ENCODE data around the gene C19orf12. TPM values are rescaled to one million over a fixed set of nuclear protein-coding genes. Genes with fewer than 3 reads are reported as not detected.
A peak's percentile ranks its signal among the peaks of the same experiment; 100 is the strongest.

C19orf12 gene
- total and polyA plus RNA-seq, 2 of the 13 experiments (the other 11 are each of a cell fraction or from before 2014, with no cell fraction given) = 17.7 to 34.4 TPM

- no peaks in the 10 kb centered on the region for H3K36me3 ChIP-seq (replicated peaks in 1 of 2; ENCODE audit: control insufficient read depth in 1 of 2, insufficient read depth in 2 of 2, low read length in 2 of 2)
- CTCF ChIA-PET (ENCODE audit: low intra/inter-chr PET ratio, low total read pairs) = interaction anchor here (1.1 kb wide), 1 partner anchor 19 kb away, joined by 3 read pairs; no protein-coding TSS in a partner anchor
- H3K4me2 ChIP-seq (ENCODE audit: low read depth, low read length) = no peak overlapping the region
- TF ChIP-seq RBM22 (optimal IDR thresholded peaks at IDR 0.05; ENCODE audit: low read length) (no peak), HINFP (CRISPR knock-in tag; IDR thresholded peaks at IDR 0.05; ENCODE audit: low read depth) (no peak), POLR2A (IDR thresholded peaks at IDR 0.05; ENCODE audit: insufficient read depth in 1 of 2, low read depth in 2 of 2, low read length in 2 of 2) (no peak), ZNF17 (CRISPR knock-in tag; IDR thresholded peaks at IDR 0.05) (no peak), ZSCAN25 (CRISPR knock-in tag; IDR thresholded peaks at IDR 0.05) (no peak), SNAPC2 (CRISPR knock-in tag; IDR thresholded peaks at IDR 0.05) (no peak), NFIC (IDR thresholded peaks at IDR 0.05; ENCODE audit: low read length) (no peak), ZNF230 (CRISPR knock-in tag; IDR thresholded peaks at IDR 0.05) (no peak), MAFG (CRISPR knock-in tag; IDR thresholded peaks at IDR 0.05) (no peak), MNT (IDR thresholded peaks at IDR 0.05) (peak; percentile 67), ZNF607 (CRISPR knock-in tag; IDR thresholded peaks at IDR 0.05; ENCODE audit: borderline replicate concordance) (no peak), ZBTB7B (CRISPR knock-in tag; IDR thresholded peaks at IDR 0.05) (no peak), AGO2 (optimal IDR thresholded peaks at IDR 0.05; ENCODE audit: low read depth, low read length) (peak; percentile 35), CC2D1A (CRISPR knock-in tag; IDR thresholded peaks at IDR 0.05) (no peak), ZNF782 (CRISPR knock-in tag; IDR thresholded peaks at IDR 0.05; ENCODE audit: borderline replicate concordance) (no peak)
- TF ChIP-seq, protein P1, sequence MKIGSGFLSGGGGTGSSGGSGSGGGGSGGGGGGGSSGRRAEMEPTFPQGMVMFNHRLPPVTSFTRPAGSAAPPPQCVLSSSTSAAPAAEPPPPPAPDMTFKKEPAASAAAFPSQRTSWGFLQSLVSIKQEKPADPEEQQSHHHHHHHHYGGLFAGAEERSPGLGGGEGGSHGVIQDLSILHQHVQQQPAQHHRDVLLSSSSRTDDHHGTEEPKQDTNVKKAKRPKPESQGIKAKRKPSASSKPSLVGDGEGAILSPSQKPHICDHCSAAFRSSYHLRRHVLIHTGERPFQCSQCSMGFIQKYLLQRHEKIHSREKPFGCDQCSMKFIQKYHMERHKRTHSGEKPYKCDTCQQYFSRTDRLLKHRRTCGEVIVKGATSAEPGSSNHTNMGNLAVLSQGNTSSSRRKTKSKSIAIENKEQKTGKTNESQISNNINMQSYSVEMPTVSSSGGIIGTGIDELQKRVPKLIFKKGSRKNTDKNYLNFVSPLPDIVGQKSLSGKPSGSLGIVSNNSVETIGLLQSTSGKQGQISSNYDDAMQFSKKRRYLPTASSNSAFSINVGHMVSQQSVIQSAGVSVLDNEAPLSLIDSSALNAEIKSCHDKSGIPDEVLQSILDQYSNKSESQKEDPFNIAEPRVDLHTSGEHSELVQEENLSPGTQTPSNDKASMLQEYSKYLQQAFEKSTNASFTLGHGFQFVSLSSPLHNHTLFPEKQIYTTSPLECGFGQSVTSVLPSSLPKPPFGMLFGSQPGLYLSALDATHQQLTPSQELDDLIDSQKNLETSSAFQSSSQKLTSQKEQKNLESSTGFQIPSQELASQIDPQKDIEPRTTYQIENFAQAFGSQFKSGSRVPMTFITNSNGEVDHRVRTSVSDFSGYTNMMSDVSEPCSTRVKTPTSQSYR (CRISPR knock-in tag; IDR thresholded peaks at IDR 0.05; ENCODE audit: borderline replicate concordance) = no peak
- no peaks in the 10 kb centered on the region for H3K79me2 ChIP-seq (ENCODE audit: insufficient read depth, low read length)
- no peaks in the 10 kb centered on the region for H4K20me1 ChIP-seq (ENCODE audit: insufficient read depth, low read length)
- FAIRE-seq (no peak), DNase-seq (ENCODE audit: low spot score) (no peak), ATAC-seq (no peak)
- in situ Hi-C loops (cut with HindIII; ENCODE audit: extremely low pct_ligation_motif_present, low pct_unique_long_range_greater_than_20kb) (no loop called here), intact Hi-C loops (cut with micrococcal nuclease; ENCODE audit: unreplicated experiment) (no loop called here)
- POLR2A ChIA-PET = no interaction called here
- H3K4me1 ChIP-seq (ENCODE audit: insufficient read depth, low read length) = peaks cover 8% of the 10 kb centered on the region; the same call in 1 of the 2 replicates
- H3K4me3 ChIP-seq (replicated peaks in 1 of 3; ENCODE audit: insufficient read depth in 1 of 3, low read depth in 2 of 3, low read length in 3 of 3) = no peak overlapping the region
- BruUV-seq (replicated peaks) = no TSS peak
- H2AFZ ChIP-seq (ENCODE audit: low read length) = no peak overlapping the region
- H3K27ac ChIP-seq (ENCODE audit: extremely low read length, insufficient read depth, low read length) = no peak overlapping the region
- H3K9ac ChIP-seq (ENCODE audit: insufficient read depth, low read depth, low read length) = no peak overlapping the region
- no peaks in the 10 kb centered on the region for H3K27me3 ChIP-seq (ENCODE audit: control insufficient read depth in 1 of 2, insufficient read depth in 2 of 2, low read length in 2 of 2)
- no peaks in the 10 kb centered on the region for H3K9me3 ChIP-seq (ENCODE audit: low read length)
- WGBS (ENCODE audit: low lambda C conversion rate) = 81% methylated on average over 5 of the region's 10 CpGs
Measured at GRCh38 chr19:29697523-29698261, 17.4 kb downstream of the C19orf12 start.
